ENCODE results near the gene DYNC1H1. TPM values are rescaled to one million over a fixed set of nuclear protein-coding genes. Genes with fewer than 3 reads are reported as not detected.

Gene DYNC1H1
- total RNA-seq, 1 donor from 2014 or later, result 591 TPM

DNA sequence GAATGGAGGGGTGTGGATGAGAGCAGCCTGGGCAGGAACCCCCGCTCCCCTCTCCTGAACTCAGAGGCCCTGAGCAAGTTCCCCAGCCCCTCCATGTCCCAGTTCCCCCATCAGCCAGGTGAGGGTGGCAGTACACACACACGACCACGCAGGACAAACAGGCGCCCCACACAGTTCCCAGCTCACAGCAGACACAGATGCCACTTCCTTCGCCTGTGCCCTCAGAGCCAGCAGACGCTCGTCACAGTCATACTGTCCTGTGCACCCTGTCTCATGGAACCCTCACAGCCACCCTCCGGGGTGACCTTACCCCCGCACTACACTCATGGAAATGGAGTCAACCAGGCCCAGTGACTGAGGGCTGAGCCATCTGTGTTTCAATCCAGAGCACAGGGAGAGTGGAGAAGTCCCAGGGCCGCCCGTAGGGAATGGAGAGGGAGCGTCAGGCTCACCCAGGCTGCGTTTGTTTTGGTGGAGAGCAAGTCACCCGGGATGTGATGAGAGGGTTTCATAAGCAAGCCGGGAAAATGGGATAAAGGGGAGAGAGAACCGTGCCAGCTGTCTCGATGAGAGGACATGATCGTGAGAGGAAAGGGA, 47.5 kb upstream of the DYNC1H1 start:
- Mint-ChIP-seq H3K4me1 (ENCODE audit: low read depth, unreplicated experiment) (peaks cover 2% of the 10 kb centered on the region), H3K36me3 (ENCODE audit: low read depth, unreplicated experiment) (peaks cover 11% of the 10 kb centered on the region), H3K9me3 (ENCODE audit: unreplicated experiment) (no peaks in the 10 kb centered on the region), H3K4me3 (ENCODE audit: unreplicated experiment) (no peak overlapping the region), H3K27me3 (ENCODE audit: low read depth, unreplicated experiment) (no peaks in the 10 kb centered on the region), H3K27ac (ENCODE audit: unreplicated experiment) (no peak overlapping the region)
- H2AFZ ChIP-seq (ENCODE audit: low read depth, low read length), result no peak overlapping the region
- H3K36me3 ChIP-seq (ENCODE audit: insufficient read depth, low read length), result peaks cover 12% of the 10 kb centered on the region
- DNase-seq (ENCODE audit: low read depth) (no peak), FAIRE-seq (no peak)
- no peak overlapping the region for H3K9ac ChIP-seq (ENCODE audit: low read length)
- no peak overlapping the region for H3K4me3 ChIP-seq (ENCODE audit: insufficient read depth, low read depth, low read length)
- TF ChIP-seq CTCF (IDR thresholded peaks at IDR 0.05; ENCODE audit: insufficient read depth, low read depth, low read length) (no peak), EZH2 (IDR thresholded peaks at IDR 0.05; ENCODE audit: insufficient read depth, low read length) (no peak)
- H3K79me2 ChIP-seq (ENCODE audit: insufficient read depth, low read length), result no peaks in the 10 kb centered on the region
- H3K4me2 ChIP-seq (ENCODE audit: low read length), result no peak overlapping the region
- H3K4me1 ChIP-seq (ENCODE audit: insufficient read depth, low read length), result peaks cover 3% of the 10 kb centered on the region
- peaks cover 3% of the 10 kb centered on the region for H4K20me1 ChIP-seq (ENCODE audit: insufficient read depth, low read length)
- no peak overlapping the region for H3K27ac ChIP-seq (ENCODE audit: low read depth, low read length)
- no peaks in the 10 kb centered on the region for H3K9me3 ChIP-seq (ENCODE audit: insufficient read depth, low read depth, low read length)
- no peaks in the 10 kb centered on the region for H3K27me3 ChIP-seq (ENCODE audit: insufficient read depth, low read length)

- Histone ChIP-seq H3K9ac (ENCODE audit: low read length) (no peak overlapping the region), H3K4me3 (ENCODE audit: insufficient read depth, low read depth, low read length) (no peak overlapping the region), H4K20me1 (ENCODE audit: insufficient read depth, low read length) (peaks cover 3% of the 10 kb centered on the region), H3K4me1 (ENCODE audit: insufficient read depth, low read length) (peaks cover 3% of the 10 kb centered on the region), H3K79me2 (ENCODE audit: insufficient read depth, low read length) (no peaks in the 10 kb centered on the region), H3K9me3 (ENCODE audit: insufficient read depth, low read depth, low read length) (no peaks in the 10 kb centered on the region), H3K27me3 (ENCODE audit: insufficient read depth, low read length) (no peaks in the 10 kb centered on the region), H3K4me2 (ENCODE audit: low read length) (no peak overlapping the region), H3K27ac (ENCODE audit: low read depth, low read length) (no peak overlapping the region), H2AFZ (ENCODE audit: low read depth, low read length) (no peak overlapping the region), H3K36me3 (ENCODE audit: insufficient read depth, low read length) (peaks cover 12% of the 10 kb centered on the region)
- Mint-ChIP-seq H3K4me1 (ENCODE audit: low read depth, unreplicated experiment) (peaks cover 2% of the 10 kb centered on the region), H3K27me3 (ENCODE audit: low read depth, unreplicated experiment) (no peaks in the 10 kb centered on the region), H3K36me3 (ENCODE audit: low read depth, unreplicated experiment) (peaks cover 11% of the 10 kb centered on the region), H3K9me3 (ENCODE audit: unreplicated experiment) (no peaks in the 10 kb centered on the region), H3K4me3 (ENCODE audit: unreplicated experiment) (no peak overlapping the region), H3K27ac (ENCODE audit: unreplicated experiment) (no peak overlapping the region)
- TF ChIP-seq CTCF (IDR thresholded peaks at IDR 0.05; ENCODE audit: insufficient read depth, low read depth, low read length), result no peak
- TF ChIP-seq EZH2 (IDR thresholded peaks at IDR 0.05; ENCODE audit: insufficient read depth, low read length), result no peak
- DNase-seq (ENCODE audit: low read depth) (no peak), FAIRE-seq (no peak)
Observed at GRCh38 chr14:101917413-101918017, 46.9 kb upstream of the DYNC1H1 start.

Data from astrocyte (in vitro differentiated cells and primary cell).